ENCODE results near the gene FBXL19.
"Not testable (repeated sequence)": the region's sequence is repeated elsewhere in the genome, so short reads cannot be mapped to it uniquely, and the experiment has no call there.

Gene FBXL19

DNA sequence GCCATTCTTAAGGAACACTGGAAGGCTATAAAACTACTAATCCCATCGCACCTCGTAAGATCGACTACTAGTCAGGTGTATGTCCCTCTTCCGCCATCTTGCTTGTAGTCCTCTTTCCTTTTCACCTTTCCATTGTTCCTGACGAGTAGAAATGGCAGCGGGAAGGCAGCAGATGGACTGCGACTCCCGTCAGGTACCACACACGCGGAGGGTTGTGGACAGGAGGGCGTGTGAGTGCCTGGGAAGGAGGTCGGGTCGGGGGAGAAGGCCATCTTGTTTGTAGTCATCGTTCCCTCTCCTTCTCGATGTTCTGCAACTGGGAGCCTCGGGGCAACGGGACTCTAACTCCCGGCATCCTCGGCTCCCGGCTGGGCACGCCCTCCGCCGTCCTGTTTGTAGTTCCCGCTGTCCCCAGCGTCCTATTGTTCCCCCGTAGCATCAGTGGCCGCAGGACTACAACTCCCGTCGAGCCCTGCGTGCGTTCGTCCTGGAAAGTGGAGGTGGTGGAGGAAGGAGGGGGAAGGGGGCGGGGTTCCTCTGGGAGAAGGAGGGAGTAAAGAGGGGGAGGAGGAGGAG is 324 bp upstream of the FBXL19 start:
- DNase-seq = peak; percentile 99

DNA sequence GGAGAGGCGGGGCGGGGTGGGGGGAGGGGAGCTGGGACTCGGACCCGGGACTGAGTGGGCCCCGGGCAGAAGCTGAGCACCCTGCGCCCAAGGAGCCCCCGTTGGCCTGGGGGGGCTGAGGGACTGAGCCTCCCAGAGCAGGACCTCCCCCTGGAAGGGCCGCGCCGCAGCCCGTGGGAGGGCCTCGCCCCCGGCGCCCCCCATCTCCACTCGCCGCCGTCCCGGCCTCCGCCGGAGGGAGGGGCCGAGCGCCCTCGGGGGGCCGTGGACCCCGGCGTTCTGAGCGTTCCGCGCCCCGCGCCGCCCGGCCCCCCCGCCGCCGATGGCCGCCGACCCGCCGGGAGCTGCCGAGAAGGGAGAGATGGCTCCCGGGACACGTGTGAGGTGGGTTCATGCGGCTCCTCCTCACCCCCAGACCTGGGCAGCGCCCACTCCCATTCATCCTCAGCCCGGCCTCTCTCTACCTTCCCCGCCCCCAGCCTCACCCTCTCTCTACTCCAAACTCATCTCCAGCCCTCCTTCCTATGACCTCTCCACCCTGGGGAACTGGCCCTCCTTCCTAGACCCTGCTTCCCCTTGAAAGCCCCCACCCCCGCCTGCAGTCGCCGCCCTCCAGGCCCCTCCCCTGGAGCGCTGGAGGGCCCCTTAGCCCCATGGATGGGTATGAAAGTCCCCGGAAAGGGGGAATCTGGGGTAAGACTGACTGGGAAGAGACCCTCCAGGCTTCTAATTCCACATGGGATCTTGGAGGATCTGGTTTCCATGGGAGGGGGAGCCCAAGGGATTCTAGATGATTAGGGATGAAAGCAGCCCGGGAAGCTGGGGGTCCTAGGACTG is 922 bp downstream of the FBXL19 start:
- DNase-seq = no peak

DNA sequence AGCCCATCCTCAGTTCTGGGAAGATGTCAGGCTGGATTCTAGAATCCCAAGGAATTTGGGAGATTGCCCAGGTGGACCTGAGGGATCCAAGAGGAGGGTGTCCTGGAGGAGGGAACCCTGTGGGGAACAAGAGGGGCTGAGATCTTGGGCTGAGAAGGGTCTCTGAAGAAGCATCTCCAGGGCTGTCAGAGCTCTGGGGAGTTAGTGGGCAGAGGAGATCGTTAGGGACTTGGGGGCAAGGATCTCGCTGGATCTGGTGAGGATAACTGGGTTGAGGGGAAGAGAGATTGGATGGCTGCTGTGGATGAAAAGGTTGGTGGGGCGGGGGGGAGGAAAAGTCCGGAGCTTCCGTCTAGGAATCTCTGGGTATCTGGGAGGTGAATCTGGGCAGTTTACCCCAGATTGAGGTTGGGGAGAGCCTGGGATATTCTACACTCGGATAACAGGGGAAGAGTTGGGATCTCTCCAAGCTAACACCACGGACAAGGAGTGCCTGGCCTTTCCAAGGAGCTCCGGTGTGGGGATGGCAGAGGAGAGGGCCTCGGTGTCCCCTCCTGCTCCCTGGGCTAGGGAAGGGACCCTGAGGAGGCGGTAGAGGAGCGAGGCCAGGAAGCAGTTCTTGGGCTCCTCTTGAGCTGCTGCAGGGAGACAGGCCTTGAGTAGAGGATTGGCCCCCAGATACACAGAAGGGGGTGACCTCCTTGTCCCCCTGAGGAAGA is 1.7 kb downstream of the FBXL19 start:
- no peak for DNase-seq

DNA sequence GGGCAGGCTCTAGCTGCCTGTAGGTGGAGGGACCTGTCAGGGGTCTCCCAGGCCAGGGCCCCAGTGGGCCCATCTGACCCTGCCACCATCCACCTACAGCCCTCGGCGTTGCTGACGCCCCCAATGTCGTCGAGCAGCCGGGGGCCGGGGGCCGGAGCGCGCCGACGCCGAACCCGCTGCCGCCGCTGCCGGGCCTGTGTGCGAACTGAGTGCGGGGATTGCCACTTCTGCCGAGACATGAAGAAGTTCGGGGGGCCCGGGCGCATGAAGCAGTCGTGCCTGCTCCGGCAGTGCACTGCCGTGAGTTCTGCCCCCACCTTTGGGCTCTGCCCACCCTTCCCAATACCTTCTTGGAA is 2.2 kb downstream of the FBXL19 start:
- DNase-seq = no peak

DNA sequence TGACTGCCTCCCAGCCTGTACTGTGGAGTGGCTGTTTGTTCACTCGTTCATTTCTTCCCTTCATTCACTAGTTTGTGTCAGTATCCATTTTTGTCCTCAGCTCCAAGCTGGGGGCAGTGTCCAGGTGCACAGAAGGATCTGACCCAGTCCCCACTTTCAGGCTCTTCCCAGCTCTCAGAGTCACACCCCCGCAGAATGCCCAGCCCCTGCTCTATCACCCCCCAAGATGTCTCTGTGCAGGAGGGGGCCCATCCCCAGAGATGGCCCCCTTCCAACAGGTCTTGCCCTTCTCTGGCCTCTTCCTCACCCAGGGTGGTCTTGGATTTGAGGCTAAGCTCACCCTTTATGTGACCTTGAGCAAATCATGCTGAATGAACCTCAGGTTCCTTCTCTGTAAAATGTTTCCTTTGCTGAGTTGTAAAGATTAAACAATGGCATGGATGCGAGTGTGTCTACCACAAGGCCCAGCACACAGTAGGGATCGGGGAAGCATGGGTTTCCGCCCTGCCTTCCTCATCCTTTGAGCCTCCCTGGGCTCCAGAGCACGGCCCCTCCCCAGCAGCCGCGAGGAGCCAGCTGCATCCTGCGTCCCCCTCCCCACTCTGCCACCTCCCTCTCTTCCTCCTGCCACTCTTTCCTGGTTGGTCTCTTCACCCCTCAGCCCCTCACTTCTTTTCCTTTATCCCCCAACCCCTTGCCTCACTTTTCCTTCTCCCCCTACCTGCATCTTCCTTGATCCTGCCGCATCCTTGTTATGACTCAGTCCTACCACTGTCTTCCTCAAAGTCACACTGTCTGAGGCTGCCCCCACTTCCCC is 2.8 kb downstream of the FBXL19 start:
- DNase-seq = no peak

DNA sequence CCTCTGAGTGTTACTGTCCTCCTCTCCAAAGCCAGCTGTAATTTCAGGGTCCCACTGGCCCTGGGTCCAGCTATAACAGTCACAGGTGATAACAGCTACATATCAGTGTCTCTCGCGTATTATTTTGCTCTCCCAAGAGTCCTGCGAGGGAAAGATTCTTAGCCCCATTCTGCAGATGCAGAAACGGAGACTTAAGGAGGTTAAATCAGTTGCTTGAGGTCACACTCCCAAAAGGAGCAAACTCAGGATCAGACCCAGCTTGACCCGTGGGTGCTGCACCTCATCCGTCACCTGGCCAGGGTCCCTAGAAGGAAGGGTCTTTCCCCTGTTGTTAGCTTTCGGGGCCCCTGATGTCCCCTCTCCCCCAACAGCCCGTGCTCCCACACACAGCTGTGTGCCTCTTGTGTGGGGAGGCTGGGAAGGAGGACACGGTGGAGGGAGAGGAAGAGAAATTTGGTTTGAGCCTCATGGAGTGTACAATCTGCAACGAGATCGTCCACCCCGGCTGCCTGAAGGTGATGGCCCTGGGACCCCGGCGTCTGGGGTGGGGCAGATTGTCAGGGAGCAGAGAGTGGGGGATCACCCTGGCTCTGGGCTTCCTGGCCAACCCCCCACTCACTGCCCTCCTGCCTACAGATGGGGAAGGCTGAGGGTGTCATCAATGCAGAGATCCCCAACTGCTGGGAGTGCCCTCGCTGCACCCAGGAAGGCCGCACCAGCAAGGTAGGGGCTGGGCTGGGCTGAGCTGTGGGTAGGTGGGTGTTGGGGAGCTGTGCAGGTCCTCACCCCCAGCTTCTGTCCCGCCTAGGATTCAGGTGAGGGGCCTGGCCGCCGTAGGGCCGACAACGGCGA is 3.8 kb downstream of the FBXL19 start:
- DNase-seq = no peak

DNA sequence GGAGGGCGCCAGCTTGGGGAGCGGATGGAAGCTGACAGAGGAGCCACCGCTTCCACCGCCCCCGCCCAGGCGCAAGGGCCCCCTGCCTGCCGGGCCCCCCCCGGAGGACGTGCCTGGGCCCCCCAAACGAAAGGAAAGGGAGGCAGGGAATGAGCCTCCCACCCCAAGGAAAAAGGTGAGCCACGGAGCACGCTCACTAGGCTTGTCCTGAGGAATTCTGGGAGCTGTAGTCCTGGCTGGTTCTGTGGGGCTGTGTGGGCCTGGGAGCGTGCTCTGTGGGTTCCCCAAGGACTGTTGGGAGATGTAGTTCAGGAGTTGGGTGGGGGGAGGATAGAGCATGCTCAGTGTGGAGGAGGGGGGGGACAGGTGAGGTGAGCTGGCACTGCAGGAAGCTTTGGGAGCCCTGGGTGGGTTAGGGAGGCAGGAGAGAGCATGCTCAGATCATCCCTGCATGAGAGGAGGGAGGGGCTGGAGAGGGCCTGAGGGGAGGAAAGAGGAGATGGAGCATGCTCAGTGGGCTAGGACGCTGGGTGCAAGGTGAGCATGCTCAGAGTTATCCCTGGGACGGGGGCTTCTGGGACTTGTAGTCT is 4.5 kb downstream of the FBXL19 start:
- DNase-seq = peak; percentile 96

DNA sequence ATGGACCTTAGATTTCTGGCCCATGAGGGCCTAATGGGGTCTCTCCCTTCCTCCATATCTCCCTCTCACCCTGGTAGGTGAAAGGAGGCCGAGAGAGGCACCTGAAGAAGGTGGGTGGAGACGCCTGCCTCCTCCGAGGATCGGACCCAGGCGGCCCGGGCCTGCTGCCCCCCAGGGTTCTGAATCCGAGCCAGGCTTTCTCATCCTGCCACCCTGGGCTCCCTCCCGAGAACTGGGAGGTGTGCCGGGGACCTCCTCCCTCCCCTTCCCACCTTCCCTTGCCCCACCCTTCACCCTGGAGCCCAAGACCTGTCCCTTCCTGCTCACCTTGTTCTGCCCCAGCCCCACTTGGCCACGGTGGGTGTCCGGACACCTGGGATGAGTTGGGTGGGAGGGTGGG is 5.0 kb downstream of the FBXL19 start:
- DNase-seq = no peak

DNA sequence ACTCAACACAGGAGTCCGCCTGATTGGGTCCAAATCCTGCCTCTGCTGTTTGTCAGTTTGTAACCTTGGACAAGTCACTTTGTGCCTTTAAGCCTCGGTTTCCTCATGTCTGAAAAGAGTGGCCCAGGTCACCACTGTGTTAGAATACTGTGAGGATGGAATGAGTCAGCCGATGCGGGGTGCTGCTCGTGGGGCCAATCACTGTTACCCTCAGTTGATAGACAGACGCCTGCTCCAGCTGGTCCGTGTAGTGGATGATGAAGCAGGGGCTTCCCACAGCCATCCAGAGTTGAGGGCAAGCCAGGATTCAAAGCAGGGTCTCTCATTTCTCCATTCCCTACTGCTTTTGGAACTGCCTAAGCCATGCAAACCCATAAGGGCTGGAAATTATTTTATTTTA is 5.8 kb downstream of the FBXL19 start:
- DNase-seq = no peak

DNA sequence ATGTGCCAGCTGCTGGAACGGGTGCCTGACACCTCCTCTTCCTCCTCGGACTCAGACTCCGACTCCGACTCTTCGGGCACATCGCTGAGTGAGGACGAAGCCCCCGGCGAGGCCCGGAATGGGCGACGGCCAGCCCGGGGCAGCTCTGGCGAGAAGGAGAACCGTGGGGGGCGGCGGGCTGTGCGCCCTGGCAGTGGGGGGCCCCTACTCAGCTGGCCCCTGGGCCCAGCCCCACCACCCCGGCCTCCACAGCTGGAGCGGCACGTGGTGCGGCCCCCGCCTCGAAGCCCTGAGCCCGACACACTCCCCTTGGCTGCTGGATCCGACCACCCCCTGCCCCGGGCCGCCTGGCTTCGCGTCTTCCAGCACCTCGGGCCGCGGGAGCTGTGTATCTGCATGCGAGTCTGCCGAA is 6.8 kb downstream of the FBXL19 start:
- DNase-seq = no peak

DNA sequence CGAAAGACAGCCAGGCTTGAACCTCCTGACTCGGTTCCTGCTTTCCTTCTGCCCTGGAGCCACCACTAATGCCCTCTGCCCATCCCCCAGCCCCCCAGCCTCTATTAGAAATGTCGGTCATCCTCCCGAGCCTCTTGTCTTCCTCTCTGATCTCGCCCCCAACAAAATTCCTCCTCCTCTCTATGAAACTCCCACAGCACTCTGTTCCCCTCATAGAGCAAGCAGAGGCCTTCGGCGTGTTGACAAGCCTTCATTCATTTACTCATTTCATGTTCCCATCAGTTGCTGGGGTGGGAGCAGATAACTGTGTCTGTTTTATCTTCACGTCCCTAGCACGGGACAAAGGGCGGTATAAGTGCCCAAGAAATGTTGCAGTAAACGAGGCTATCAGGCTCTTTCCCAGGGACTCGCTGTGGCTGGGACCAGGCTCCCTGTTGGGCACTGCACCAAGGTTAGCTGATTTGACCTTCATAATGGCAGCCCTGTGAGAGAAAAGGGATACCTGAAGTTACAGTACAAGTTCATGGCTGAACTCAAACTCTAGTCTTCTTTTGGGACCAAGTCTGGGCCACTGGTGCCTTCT is 7.8 kb downstream of the FBXL19 start:
- no peak for DNase-seq

DNA sequence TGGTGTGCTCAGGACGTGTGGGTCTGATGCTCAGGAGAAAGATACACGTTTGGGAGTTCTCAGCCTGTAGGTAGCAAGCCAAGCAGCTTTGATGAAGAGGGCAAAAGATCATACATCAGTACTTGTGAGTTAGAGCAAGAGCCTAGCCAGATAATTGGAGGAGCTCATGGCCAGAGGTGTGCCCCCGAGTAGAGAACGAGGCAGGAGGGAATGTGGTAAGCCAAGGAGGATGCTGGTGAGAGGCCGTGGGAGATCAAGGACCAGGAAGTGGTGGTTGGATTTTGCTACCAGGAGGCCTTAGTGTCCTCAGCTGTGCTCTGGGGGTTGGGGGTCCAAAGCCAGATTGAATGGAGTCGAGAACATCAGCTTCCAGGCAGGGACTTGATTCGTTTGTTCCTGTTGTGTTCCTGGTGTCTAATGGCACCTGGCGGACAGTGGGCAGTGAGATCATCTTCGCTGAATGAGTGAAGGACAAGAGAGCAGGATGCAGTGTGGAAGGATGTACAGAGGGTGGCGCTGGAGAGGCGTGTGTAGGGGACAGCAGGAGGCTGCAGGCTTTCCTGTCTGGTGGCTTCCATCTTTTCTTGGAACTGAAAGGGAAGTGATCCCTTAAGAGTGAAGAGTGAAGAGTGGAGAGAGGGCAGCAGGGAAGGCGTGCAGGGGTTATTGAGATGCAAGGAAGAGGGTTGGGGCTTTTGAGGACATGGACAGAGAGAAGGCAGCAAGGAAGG is 11.6 kb downstream of the FBXL19 start:
- DNase-seq = no peak

DNA sequence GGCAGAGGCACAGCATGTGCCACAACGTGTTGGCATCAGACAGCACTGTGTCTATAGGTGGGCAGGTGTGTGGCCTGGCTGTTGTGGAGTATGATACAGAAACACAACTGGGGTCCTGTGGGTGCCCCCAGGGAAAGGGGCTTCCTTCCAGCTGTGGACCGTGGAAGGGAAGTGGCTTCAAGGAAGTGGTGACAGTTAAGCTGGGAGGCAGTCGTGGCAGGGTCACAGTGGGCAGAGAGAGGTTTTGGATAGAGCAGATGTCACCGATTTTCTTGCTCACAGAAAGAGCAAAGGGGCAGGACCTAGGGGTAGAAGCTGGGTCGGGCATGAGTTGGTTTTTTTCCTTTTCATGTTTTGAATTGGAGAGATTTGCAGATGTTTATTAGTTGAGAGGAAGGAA is 14.3 kb downstream of the FBXL19 start:
- no peak for DNase-seq

DNA sequence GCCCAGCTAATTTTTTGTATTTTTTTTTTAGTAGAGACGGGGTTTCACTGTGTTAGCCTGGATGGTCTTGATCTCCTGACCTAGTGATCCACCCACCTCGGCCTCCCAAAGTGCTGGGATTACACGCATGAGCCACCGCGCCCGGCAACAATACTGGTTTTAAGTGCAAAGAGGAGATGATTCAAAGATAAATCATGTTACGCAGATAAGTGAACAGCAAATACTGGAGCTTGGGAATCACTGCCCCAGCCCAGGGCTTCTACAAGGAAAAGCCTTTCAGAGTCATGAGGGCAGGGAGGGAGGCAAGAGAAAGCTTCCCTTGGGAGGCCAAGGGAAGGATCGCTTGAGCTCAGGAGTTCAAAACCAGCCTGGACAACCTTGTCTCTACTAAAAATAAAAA is 16.2 kb downstream of the FBXL19 start:
- not testable (repeated sequence) for DNase-seq

DNA sequence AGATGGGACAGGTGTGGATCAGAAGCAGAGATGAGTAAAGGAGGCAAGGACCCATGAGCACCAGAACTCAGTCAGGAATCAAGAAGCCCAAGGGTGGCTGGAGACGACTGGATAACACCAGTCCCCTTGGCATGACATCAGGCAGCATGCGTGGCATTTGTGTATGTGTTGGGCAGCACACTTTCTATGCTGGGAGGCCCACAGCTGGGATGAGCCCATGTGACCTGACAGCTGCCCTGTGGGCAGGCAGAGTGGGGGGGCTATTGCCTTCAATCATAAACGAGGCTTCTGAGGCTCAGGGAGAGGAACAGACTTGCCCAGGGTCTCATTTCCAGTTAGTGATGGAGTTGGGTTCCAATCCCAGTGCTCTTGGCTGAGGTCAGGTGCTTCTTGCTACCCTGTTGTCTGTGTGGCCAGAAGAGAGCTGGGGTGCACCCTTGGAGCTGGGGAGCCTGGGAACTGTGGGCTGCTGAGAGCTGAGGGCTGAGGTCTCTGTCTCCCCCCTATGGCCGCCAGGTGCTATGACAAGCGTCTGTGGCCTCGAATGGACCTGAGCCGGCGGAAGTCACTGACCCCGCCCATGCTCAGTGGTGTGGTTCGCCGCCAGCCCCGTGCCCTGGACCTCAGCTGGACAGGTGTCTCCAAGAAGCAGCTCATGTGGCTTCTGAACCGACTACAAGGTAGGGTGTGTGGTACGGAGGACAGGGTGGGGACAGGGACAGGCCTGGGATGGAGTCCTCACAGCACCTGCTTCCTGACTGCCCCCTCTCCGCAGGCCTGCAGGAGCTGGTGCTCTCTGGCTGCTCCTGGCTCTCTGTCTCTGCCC is 18.4 kb downstream of the FBXL19 start:
- peak; percentile 48 for DNase-seq

DNA sequence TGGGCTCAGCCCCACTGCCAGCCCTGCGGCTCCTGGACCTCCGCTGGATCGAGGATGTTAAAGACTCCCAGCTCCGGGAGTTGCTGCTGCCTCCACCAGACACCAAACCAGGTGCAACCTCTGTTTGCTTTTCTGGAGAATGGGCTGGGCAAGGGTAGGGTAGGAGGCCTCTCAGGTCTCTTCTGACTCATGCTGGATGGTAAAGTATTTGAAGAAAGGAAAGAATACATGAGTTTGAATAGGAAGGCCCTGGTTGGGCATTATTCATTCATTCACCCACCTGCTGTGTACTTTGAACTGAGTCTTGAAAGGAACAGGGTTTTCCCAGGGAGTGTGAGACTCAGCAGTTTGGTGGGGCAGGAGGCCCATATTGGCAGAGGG is 19.0 kb downstream of the FBXL19 start:
- DNase-seq = no peak

DNA sequence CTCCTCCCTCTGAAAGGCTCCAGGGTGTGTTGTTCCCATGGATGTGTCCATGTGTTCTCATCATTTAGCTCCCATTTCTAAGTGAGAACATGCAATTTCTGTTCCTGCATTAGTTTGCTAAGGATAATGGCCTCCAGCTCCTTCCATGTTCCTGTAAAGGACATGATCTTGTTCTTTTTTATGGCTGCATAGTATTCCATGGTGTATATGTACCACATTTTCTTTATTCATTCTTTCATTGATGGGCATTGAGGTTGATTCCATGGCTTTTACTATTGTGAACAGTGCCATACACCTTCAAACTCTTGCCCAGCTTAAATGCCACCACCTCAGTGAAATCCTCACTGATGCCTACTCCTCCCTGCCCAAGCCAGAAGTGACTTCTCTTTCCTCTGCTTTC is 21.0 kb downstream of the FBXL19 start:
- DNase-seq = no peak

DNA sequence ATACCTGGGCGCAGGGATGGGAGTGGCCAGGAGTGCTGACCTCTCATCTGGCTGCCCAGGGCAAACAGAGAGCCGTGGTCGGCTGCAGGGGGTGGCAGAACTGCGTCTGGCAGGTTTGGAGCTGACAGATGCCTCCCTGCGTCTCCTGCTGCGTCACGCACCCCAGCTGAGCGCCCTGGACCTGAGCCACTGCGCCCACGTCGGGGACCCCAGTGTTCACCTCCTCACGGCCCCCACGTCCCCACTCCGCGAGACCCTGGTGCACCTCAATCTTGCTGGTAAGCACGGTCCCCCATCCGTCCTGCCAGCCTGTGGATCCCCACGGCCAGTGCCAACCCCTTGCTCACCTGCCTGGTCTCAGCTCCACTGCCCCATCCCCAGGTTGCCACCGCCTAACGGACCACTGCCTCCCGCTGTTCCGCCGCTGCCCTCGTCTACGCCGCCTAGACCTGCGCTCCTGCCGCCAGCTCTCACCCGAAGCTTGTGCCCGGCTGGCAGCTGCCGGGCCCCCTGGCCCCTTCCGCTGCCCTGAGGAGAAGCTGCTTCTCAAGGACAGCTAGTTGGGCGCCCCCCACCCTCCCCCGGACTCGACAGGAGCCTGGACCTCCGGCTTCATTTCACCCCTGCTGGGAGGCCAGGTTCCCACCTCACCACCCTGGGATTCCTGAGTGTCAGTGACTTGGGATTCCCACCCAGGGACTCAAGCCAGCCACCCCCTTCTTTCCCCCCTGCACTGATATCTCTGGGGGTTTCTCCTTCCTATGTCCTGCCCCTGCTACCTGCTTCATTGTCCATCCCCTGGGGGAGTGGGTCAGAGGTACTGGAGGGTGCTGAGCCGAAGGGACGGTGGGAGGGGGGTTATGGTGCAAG is 23.5 kb downstream of the FBXL19 start:
- no peak for DNase-seq

DNA sequence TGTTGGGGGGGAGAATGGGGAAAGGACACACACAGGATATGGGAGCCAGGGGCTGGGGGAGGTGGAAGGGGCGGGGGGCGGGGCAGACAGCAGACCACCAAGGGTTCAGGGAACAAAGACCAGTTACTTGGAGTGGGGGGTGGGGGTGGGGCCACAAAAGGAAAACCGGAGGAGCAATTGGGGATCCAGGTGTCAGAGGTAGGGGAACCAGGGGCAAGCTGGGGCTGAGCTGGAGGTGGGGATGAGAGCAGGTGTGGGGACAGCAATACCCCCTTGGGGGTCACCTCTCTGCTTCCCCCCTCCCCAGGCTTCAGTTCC is 24.1 kb downstream of the FBXL19 start:
- no peak for DNase-seq

All from DMS153 (cell line).